GM18526 (cell line): Measurements from ENCODE around the gene ABAT.

Source experiments
- POLR2A ChIP-seq: IDR thresholded peaks from 3 replicates; pipeline ENCODE4 v1.6.1; 2011; ENCODE audit not compliant: insufficient read length; ENCODE audit errors: extremely low read depth

ABAT gene

DNA sequence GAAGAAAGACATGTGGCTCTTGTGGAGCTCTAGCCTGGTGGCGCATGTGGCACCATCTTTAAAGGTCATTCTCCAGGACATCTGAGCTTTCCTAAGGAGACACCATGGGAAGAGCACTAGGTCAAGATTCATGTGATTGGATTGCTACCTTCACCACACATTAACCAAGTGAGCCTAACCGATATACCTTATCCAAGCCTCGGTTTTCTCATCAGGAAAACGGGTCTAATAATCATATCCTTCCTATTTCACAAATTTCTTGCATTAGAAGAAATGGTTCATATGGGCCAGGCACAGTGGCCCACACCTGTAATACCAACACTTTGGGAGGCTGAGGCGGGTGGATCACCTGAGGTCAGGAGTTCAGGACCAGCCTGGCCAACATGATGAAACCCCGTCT lies 64.7 kb downstream of the ABAT start:
- no peak for TF ChIP-seq POLR2A

DNA sequence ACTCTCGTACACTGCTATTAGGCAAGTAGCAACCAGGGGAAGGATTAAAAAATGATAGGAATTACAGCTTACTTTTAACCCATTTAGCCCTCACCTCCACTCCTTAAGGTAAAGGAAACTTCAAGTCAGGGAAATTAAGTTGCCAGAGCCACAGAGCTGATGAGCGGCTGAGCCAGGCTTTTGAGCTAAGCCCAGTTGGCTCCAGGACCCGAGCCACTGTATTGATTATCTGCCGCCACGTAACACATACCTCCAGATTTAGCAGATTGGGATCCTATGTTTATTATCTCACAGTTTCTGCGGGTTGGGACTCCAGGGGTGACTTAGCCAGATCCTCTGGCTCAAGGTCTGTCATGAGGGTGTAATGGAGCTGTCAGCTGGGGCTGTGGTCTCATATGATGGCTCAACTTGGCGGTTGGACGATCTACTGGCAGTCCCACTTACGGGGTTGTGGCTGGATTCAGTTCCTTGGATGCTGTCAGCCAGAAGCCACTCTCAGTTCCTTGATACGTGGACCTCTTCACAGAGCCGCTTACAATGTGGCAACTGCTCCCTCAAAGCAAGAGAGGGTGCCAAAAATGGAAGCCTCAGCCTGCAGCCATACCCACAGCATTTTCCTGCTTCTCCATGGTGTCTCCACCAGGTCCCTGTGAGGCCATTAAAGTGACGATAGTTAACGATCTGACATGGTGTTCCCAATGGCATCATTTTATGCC lies 65.7 kb downstream of the ABAT start:
- TF ChIP-seq POLR2A = no peak

DNA sequence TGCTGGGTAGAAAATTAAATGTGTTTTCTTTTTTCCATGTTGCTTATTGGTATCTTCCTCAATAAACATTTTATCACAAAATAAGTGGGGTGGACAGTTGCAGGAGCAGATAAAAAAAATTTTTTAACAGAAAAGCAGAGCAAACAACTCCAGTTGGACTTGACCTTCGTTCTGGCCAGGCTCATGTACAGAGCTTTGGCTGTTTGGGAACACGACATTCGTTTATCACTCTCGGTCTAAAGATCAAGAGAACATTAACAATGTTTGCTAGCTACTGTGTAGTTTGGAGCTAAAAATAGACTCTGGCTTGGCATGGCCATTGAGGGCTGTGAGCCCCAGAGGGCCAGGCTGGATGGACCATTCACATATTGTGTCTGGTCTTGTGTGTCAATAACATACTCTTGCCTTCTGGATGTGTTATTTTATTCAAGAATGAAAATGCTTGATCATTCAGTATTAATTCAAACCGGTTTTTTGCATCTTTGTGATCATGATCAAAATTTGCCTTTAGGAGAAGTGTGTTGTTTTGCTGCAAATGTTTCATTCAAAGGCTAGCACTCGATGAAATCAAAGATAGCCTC lies 66.4 kb downstream of the ABAT start:
- no peak for TF ChIP-seq POLR2A

- TF ChIP-seq POLR2A = no peak
Observed at GRCh38 chr16:8741636-8742035, 67.2 kb downstream of the ABAT start.

DNA sequence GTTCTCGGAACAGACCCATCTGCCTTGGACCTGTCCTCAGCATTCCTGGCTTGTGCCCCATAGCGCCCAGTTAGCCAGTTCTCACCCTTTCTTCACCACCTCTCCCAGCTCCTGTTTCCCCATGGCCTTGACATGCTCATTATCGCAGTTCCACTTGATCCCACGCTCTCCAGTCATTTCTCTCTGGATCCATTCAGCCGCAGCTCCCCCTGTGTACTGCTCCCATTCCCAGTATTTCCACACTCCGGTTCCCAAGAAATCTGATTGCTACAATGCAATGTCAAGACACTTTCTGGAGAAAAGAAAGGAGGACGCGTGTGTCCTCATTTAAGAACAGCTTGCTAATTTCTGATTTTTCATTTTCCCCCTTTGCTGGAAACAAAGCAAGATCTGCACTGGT lies 67.7 kb downstream of the ABAT start:
- no peak for TF ChIP-seq POLR2A

DNA sequence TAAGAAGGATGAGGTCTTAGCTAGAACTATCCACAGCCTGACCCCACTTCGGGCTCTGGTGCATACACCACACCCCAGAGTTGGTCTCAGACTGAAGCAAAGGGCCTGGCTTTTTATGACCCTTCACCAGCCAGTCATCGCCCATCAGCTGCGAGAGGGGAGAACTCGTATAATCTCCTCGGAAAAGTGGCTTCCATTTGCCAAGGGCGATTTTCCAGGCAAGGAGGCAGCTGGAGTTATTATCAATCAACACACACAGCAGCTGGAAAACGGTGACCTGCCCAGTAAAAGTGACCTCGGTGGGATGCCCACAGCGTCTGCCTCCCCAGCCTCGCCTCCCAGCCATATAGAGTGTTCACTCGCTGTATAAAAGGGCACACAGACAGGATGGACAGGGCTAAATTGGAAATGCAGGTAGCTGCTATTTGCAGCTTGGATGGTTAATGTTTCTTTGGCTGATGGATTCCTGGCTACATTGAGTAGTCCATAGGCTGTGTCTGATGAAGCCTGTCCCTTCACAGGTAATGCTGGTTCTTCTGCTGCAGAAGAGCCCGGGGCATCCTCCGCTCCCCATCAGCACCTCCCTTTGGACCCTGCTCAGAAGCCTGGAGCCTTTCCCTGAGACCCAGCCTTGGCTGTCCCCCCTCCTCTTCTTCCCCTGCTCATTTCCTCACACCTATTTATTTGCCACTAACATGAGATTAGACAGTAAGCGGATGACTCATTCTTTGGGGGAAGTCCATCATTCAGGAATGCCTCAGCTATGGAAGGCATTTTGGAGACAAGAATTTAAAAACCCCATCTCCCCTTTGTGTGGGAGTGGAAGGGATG lies 77.3 kb downstream of the ABAT start:
- no peak for TF ChIP-seq POLR2A

- no peak for TF ChIP-seq POLR2A
Observed at GRCh38 chr16:8752706-8753105, 78.3 kb downstream of the ABAT start.

- no peak for TF ChIP-seq POLR2A
Observed at GRCh38 chr16:8753416-8754054, 79.1 kb downstream of the ABAT start.

DNA sequence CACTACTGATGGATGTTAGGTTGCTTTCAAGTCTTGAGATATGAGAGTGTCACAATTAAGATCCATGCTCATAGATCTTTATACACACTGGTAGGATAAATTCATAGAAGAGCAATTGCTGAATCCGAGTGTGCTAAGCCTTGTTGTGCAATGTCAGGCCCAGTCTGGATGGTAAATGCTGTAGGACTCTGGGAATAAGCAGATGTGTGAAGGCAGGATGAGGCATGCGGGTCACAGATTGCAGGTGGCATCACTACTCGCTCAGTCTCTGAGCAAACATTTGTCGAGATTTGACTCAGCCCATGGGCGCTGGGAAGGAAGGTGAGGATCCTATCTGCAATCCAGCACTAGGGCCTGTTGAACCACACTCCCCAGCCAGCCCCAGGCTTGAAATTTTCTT lies 82.3 kb downstream of the ABAT start:
- no peak for TF ChIP-seq POLR2A

- no peak for TF ChIP-seq POLR2A
Observed at GRCh38 chr16:8758022-8758421, 83.6 kb downstream of the ABAT start.

- TF ChIP-seq POLR2A = no peak
Observed at GRCh38 chr16:8760021-8760420, 85.6 kb downstream of the ABAT start.

- no peak for TF ChIP-seq POLR2A
Observed at GRCh38 chr16:8761078-8761477, 86.7 kb downstream of the ABAT start.

- TF ChIP-seq POLR2A = no peak
Observed at GRCh38 chr16:8762254-8762653, 87.8 kb downstream of the ABAT start.

GRCh38 chr16:8763083-8763482 lies 88.7 kb downstream of the ABAT start:
- no peak for TF ChIP-seq POLR2A

- no peak for TF ChIP-seq POLR2A
Observed at GRCh38 chr16:8763899-8764298, 89.5 kb downstream of the ABAT start.
